ENCODE data around the gene WDR6.

The WDR6 gene

GRCh38 chr3:49030321-49030720 is 23.1 kb downstream of the WDR6 start:
- DNase-seq (ENCODE audit: low read depth) = no peak
- no peak overlapping the region for H3K4me3 ChIP-seq (ENCODE audit: low read depth, low read length)
- no peak for TF ChIP-seq CTCF (IDR thresholded peaks at IDR 0.05; ENCODE audit: low read depth, low read length, missing control alignments)

- no peak overlapping the region for H3K4me3 ChIP-seq (ENCODE audit: low read depth, low read length)
- no peak for DNase-seq (ENCODE audit: low read depth)
- no peak for TF ChIP-seq CTCF (IDR thresholded peaks at IDR 0.05; ENCODE audit: low read depth, low read length, missing control alignments)
Measured at GRCh38 chr3:49032646-49033304, 25.6 kb downstream of the WDR6 start.

GRCh38 chr3:49034650-49035049 is 27.5 kb downstream of the WDR6 start:
- TF ChIP-seq CTCF (IDR thresholded peaks at IDR 0.05; ENCODE audit: low read depth, low read length, missing control alignments) = no peak
- no peak for DNase-seq (ENCODE audit: low read depth)
- no peak overlapping the region for H3K4me3 ChIP-seq (ENCODE audit: low read depth, low read length)

DNA sequence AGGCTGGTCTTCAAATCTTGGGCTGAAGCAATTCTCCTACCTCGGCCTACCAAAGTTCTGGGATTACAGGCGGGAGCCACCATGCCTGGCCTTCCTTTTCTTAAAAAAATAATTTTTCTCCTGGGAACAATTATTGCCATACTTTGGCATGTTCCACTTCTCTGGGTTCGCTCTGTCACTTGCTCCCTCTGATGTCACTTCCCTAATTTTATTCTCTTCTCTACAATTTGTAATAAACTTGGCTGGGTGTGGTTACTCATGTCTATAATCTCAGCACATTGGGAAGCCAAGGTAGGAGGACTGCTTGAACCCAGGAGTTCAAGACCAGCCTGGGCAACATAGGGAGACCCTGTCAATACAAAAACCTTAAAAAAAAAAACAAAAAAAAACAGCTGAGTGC is 28.1 kb downstream of the WDR6 start:
- no peak for TF ChIP-seq CTCF (IDR thresholded peaks at IDR 0.05; ENCODE audit: low read depth, low read length, missing control alignments)
- H3K4me3 ChIP-seq (ENCODE audit: low read depth, low read length) = no peak overlapping the region
- DNase-seq (ENCODE audit: low read depth) = no peak

DNA sequence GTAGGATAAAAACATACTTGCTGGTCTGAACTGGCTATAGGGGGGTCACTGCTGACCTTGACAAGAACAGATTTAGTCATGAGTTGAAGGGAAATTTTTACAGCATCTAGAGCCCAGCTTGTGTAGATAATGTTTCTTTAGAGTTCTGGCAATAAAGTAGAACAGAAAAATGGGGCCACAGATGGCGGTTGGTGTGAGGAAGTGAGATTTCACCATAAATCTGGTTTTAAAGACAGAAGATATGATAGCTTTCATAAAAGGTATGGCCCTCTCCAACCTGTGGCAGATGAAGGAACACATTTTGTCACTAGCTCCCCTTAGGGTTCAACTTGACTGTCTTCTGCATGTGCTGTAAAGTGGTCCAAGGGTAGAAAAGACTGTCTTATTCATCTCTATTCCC is 46.4 kb downstream of the WDR6 start:
- TF ChIP-seq CTCF (IDR thresholded peaks at IDR 0.05; ENCODE audit: low read depth, low read length, missing control alignments) = no peak
- H3K4me3 ChIP-seq (ENCODE audit: low read depth, low read length) = no peak overlapping the region
- no peak for DNase-seq (ENCODE audit: low read depth)

DNA sequence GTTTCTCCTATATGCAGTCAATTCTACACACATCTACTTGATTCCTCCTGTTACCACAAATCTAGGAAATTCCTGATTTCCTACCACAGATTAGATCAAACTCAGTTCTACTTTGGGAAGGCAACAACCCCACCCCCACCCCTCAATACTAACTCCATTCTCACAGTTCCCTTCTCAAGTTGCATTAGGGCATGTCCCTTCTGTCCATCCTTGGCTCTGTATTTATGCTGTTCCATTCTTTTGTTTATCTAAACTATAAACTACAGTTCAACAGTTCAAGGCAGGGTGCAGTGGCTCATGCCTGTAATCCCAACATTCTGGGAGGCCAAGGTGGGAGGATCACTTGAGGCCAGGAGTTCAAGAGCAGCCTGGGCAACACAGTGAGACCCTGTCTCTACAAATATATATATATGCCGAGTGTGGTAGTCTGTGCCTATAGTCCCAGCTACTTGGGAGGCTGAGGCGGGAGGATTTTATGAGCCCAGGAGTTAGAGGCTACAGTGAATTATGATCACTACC is 47.2 kb downstream of the WDR6 start:
- no peak for DNase-seq (ENCODE audit: low read depth)
- no peak for TF ChIP-seq CTCF (IDR thresholded peaks at IDR 0.05; ENCODE audit: low read depth, low read length, missing control alignments)
- H3K4me3 ChIP-seq (ENCODE audit: low read depth, low read length) = no peak overlapping the region

DNA sequence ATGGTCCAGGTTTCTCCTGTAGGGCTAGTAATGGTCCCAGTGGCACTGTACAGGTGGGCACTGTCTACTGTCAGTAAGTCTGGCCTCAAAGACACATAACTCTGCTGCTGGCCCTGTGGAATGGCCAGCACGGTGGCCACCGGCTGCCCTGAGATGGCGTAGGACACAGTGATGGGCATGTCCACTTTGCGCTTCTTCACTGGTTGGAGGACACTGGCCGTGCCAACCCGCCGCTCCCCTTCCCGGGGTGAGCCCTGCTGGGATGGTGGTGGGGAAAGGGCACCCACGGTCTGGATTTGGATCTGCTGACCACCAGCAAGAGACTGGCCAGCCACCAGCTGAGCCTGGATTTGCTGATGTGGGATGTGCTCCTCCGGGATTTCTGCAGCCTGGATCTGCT is 50.1 kb downstream of the WDR6 start:
- no peak for TF ChIP-seq CTCF (IDR thresholded peaks at IDR 0.05; ENCODE audit: low read depth, low read length, missing control alignments)
- H3K4me3 ChIP-seq (ENCODE audit: low read depth, low read length) = no peak overlapping the region
- no peak for DNase-seq (ENCODE audit: low read depth)

All from GM12864 (cell line).